Measurements from ENCODE around the gene OSBPL10.

- TF ChIP-seq, protein P1, sequence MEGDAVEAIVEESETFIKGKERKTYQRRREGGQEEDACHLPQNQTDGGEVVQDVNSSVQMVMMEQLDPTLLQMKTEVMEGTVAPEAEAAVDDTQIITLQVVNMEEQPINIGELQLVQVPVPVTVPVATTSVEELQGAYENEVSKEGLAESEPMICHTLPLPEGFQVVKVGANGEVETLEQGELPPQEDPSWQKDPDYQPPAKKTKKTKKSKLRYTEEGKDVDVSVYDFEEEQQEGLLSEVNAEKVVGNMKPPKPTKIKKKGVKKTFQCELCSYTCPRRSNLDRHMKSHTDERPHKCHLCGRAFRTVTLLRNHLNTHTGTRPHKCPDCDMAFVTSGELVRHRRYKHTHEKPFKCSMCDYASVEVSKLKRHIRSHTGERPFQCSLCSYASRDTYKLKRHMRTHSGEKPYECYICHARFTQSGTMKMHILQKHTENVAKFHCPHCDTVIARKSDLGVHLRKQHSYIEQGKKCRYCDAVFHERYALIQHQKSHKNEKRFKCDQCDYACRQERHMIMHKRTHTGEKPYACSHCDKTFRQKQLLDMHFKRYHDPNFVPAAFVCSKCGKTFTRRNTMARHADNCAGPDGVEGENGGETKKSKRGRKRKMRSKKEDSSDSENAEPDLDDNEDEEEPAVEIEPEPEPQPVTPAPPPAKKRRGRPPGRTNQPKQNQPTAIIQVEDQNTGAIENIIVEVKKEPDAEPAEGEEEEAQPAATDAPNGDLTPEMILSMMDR (conservative IDR thresholded peaks at IDR 0.05 in 1 of 2, IDR thresholded peaks at IDR 0.05 in 1 of 2; ENCODE audit: low read depth in 1 of 2, low read length in 2 of 2): no peak
- TF ChIP-seq EZH2 (IDR thresholded peaks at IDR 0.05; ENCODE audit: low read length, missing control alignments): no peak
These were observed 96.8 kb downstream of the OSBPL10 start for GRCh38 chr3:31884251-31884650.

Measured in fibroblast of lung (primary cell).